ENCODE measurements around the gene LRGUK. TPM values are rescaled to one million over a fixed set of nuclear protein-coding genes. Genes with fewer than 3 reads are reported as not detected.
A peak's percentile ranks its signal among the peaks of the same experiment; 100 is the strongest.

The LRGUK gene
- total RNA-seq, 1 experiment from 2014 or later = 1.5 TPM

GRCh38 chr7:134196439-134196838 lies 69.3 kb downstream of the LRGUK start:
- no peak overlapping the region for H2BK15ac ChIP-seq (ENCODE audit: low read depth, low read length)
- Mint-ChIP-seq H3K27ac (peak overlapping the region in 1 of 3 experiments; percentile 53; a peak in 1 of 7 replicates), H3K4me3 (no peak overlapping the region; a peak in 1 of 5 replicates), H3K27me3 (ENCODE audit: low read depth) (no peaks in the 10 kb centered on the region), H3K4me1 (peaks cover 16% of the 10 kb centered on the region in 2 experiments), H3K36me3 (ENCODE audit: insufficient read depth in 1 of 3, low read depth in 3 of 3) (no peaks in the 10 kb centered on the region; a peak in 1 of 7 replicates), H3K9me3 (peaks cover 0 to 3% of the 10 kb centered on the region in 2 experiments; a peak in 1 of 5 replicates)
- H2BK5ac ChIP-seq (ENCODE audit: insufficient read length, low read length) = no peak overlapping the region
- no peak overlapping the region for H2BK12ac ChIP-seq (ENCODE audit: insufficient read length, low read depth, low read length)
- H3T11ph ChIP-seq (ENCODE audit: low read length) = no peak overlapping the region
- H3K14ac ChIP-seq (ENCODE audit: insufficient read depth, low read length) = no peak overlapping the region
- DNase-seq = no peak
- no peak overlapping the region for H4K91ac ChIP-seq (ENCODE audit: insufficient read length, low read depth, low read length)
- no peaks in the 10 kb centered on the region for H3K79me1 ChIP-seq (ENCODE audit: insufficient read depth, low read depth, low read length, poor library complexity, severe bottlenecking)
- H2AK5ac ChIP-seq (ENCODE audit: insufficient read length, low read length) = no peak overlapping the region
- no peak overlapping the region for H3K4me2 ChIP-seq (ENCODE audit: insufficient read depth, insufficient read length, low read length)
- no peak overlapping the region for H4K5ac ChIP-seq (ENCODE audit: insufficient read length, low read depth, low read length)
- H3K9ac ChIP-seq (ENCODE audit: extremely low read depth, insufficient read length, low read length) = no peak overlapping the region
- H2AFZ ChIP-seq (ENCODE audit: low read length) = no peak overlapping the region
- no peaks in the 10 kb centered on the region; the same call in 1 of the 2 replicates for H3K4me1 ChIP-seq (ENCODE audit: insufficient read depth, low read length)
- TF ChIP-seq CTCF (conservative IDR thresholded peaks at IDR 0.05) = no peak
- no peaks in the 10 kb centered on the region for H3K9me3 ChIP-seq (ENCODE audit: control insufficient read depth, low read depth, low read length)
- no peaks in the 10 kb centered on the region for H3K79me2 ChIP-seq (ENCODE audit: insufficient read depth, low read length)
- H3K56ac ChIP-seq (ENCODE audit: insufficient read length, low read depth, low read length) = no peak overlapping the region
- no peak overlapping the region for H3K23ac ChIP-seq (ENCODE audit: insufficient read length, low read depth, low read length)
- H3K4ac ChIP-seq (ENCODE audit: low read depth, low read length) = no peak overlapping the region
- no peak overlapping the region for H2BK20ac ChIP-seq (ENCODE audit: low read depth, low read length, poor library complexity, severe bottlenecking)
- no peaks in the 10 kb centered on the region for H3K27me3 ChIP-seq (ENCODE audit: insufficient read depth, low read length)
- no peak overlapping the region for H2BK120ac ChIP-seq (ENCODE audit: low read depth, low read length, poor library complexity, severe bottlenecking)
- H3K27ac ChIP-seq (ENCODE audit: insufficient read length, low read depth, low read length) = no peak overlapping the region
- H3K23me2 ChIP-seq (ENCODE audit: insufficient read length, low read depth, low read length, poor library complexity, severe bottlenecking) = no peaks in the 10 kb centered on the region
- no CpG with 5 or more reads among the region's 2 CpGs for WGBS (ENCODE audit: extremely low coverage, insufficient read length, low lambda C conversion rate)
- H3K18ac ChIP-seq (ENCODE audit: insufficient read length, low read depth, low read length) = no peak overlapping the region
- no peak overlapping the region for H4K8ac ChIP-seq (replicated peaks; ENCODE audit: insufficient read length, low read depth, low read length)
- H4K20me1 ChIP-seq (ENCODE audit: control insufficient read depth, insufficient read depth, insufficient read length) = no peaks in the 10 kb centered on the region
